HepG2 (cell line): ENCODE results near the gene SAMD4A. TPM values are rescaled to one million over a fixed set of nuclear protein-coding genes. Genes with fewer than 3 reads are reported as not detected.

Source experiments
- ATAC-seq: fragments of 200-7000 bp; cut with Tn5 transposase; 3 replicates; pipeline ENCODE4 v1.9.1; 2020; ENCODE audit warnings: mild to moderate bottlenecking, moderate library complexity
- BruUV-seq: library from RNA; stranded (reverse); fragments of 400-500 nt; replicated peaks from 2 replicates; lab custom pipeline; 2021; lab: Mats Ljungman, UMichigan
- CTCF ChIA-PET: fragments of 300-600 bp; formaldehyde crosslinking; extraction: SDS; loops from one replicate; lab custom pipeline; 2021; ENCODE audit warnings: low total read pairs, inconsistent platforms, low intra/inter-chr PET ratio; lab: Yijun Ruan, JAX
- POLR2A ChIA-PET: fragments of 350-600 bp; sonication (Branson Sonifier 250); formaldehyde crosslinking; loops from one replicate; lab custom pipeline; 2020; ENCODE audit warnings: antibody characterized with exemption, inconsistent platforms; lab: Yijun Ruan, JAX
- DNase-seq: peaks from one replicate; pipeline ENCODE4 v3.0.0-alpha.2; 2015; ENCODE audit warnings: low spot score
- FAIRE-seq: peaks from 3 replicates; lab custom pipeline; 2011; peaks lifted over from hg19 to GRCh38; lab: Jason Lieb, UNC
- H2AFZ ChIP-seq: one replicate; pipeline ENCODE4 v1.6.1; 2011; ENCODE audit warnings: low read length, inconsistent platforms
- H3K27ac ChIP-seq: fragments of 300-600 bp; 3 replicates; pipeline ENCODE4 v1.8.0; 2011; ENCODE audit warnings: mixed run types, mild to moderate bottlenecking, mixed read lengths, low read length, inconsistent platforms; ENCODE audit not compliant: insufficient read depth; ENCODE audit errors: extremely low read length
- H3K27me3 ChIP-seq, 2 experiments: fragments of 200-600 bp in 1 of 2; 2 replicates in 1 of 2; 3 replicates in 1 of 2; pipeline versions ENCODE4 v1.6.0 to v1.8.0; 2011; ENCODE audit warnings: low read length in 2 of 2, mild to moderate bottlenecking in 2 of 2, moderate library complexity in 2 of 2, inconsistent platforms in 1 of 2; ENCODE audit not compliant: insufficient read depth in 2 of 2, control insufficient read depth in 1 of 2
- H3K36me3 ChIP-seq, 2 experiments: fragments of 200-600 bp in 1 of 2; replicated peaks in 1 of 2; 2 replicates in 1 of 2; 3 replicates in 1 of 2; pipeline versions ENCODE4 v1.5.1 to v1.8.0; 2011; ENCODE audit warnings: low read length in 2 of 2, inconsistent platforms in 1 of 2; ENCODE audit not compliant: insufficient read depth in 2 of 2, control insufficient read depth in 1 of 2
- H3K4me1 ChIP-seq: 2 replicates; pipeline ENCODE4 v1.5.1; 2012; ENCODE audit warnings: low read length, inconsistent platforms; ENCODE audit not compliant: insufficient read depth
- H3K4me2 ChIP-seq: 2 replicates; pipeline ENCODE4 v1.6.0; 2011; ENCODE audit warnings: low read depth, low read length, inconsistent platforms
- H3K4me3 ChIP-seq, 3 experiments: fragments of 200-600 bp in 1 of 3; sonication (generic), shearing (Covaris generic) in 1 of 3; replicated peaks in 1 of 3; 2 replicates each; pipeline ENCODE4 v1.5.1; 2011 to 2016; ENCODE audit warnings: low read length in 3 of 3, inconsistent platforms in 2 of 3, low read depth in 2 of 3, mild to moderate bottlenecking in 2 of 3, control low read depth in 1 of 3, mixed read lengths in 1 of 3; ENCODE audit not compliant: insufficient read depth in 1 of 3
- H3K79me2 ChIP-seq: one replicate; pipeline ENCODE4 v1.6.1; 2011; ENCODE audit warnings: low read length, inconsistent platforms; ENCODE audit not compliant: insufficient read depth
- H3K9ac ChIP-seq: 2 replicates; pipeline ENCODE4 v1.6.0; 2011; ENCODE audit warnings: mild to moderate bottlenecking, low read depth, low read length, inconsistent platforms; ENCODE audit not compliant: insufficient read depth
- H3K9me3 ChIP-seq: 2 replicates; pipeline ENCODE4 v1.5.1; 2012; ENCODE audit warnings: mild to moderate bottlenecking, low read length
- H4K20me1 ChIP-seq: 2 replicates; pipeline ENCODE4 v1.6.0; 2011; ENCODE audit warnings: inconsistent platforms, mild to moderate bottlenecking, low read length, moderate library complexity; ENCODE audit not compliant: insufficient read depth
- AHDC1 ChIP-seq: sonication (generic); formaldehyde crosslinking; IDR thresholded peaks from 2 replicates; pipeline ENCODE4 v1.5.1; 2020; ENCODE audit warnings: mild to moderate bottlenecking, missing genetic modification reagents, borderline replicate concordance
- ARID5B ChIP-seq: IDR thresholded peaks from 2 replicates; pipeline ENCODE4 v1.4.0; 2020; ENCODE audit warnings: mild to moderate bottlenecking, missing genetic modification reagents
- FOSL2 ChIP-seq: sonication (generic); formaldehyde crosslinking; IDR thresholded peaks from 2 replicates; pipeline ENCODE4 v1.4.0; 2020; ENCODE audit warnings: missing genetic modification reagents
- FOXA3 ChIP-seq: IDR thresholded peaks from 2 replicates; pipeline ENCODE4 v1.6.1; 2016; ENCODE audit warnings: missing genetic modification reagents, missing compliant biosample characterization
- LCORL ChIP-seq, 2 experiments: fragments of 450-650 bp in 1 of 2; sonication (generic) in 1 of 2; formaldehyde crosslinking in 1 of 2; IDR thresholded peaks; 2 replicates each; pipeline versions ENCODE4 v1.5.0 to v1.6.1; 2017 to 2020; ENCODE audit warnings: antibody characterized with exemption in 1 of 2, missing genetic modification reagents in 1 of 2
- SAP130 ChIP-seq: IDR thresholded peaks from 2 replicates; pipeline ENCODE4 v1.6.1; 2016; ENCODE audit warnings: low read depth
- TFAP4 ChIP-seq: sonication (generic); IDR thresholded peaks from 2 replicates; pipeline ENCODE4 v1.6.1; 2016; ENCODE audit warnings: low read depth, borderline replicate concordance
- ZBTB21 ChIP-seq: sonication (generic); formaldehyde crosslinking; IDR thresholded peaks from 2 replicates; pipeline ENCODE4 v1.4.0; 2020; ENCODE audit warnings: missing genetic modification reagents
- ZNF362 ChIP-seq: sonication (generic); formaldehyde crosslinking; IDR thresholded peaks from 2 replicates; pipeline ENCODE4 v1.4.0; 2020; ENCODE audit warnings: missing genetic modification reagents, mild to moderate bottlenecking, borderline replicate concordance
- WGBS: methylation state at CpG from one replicate; pipeline ENCODE4 v1.1.6; 2017; ENCODE audit warnings: low lambda C conversion rate; 5-methylcytosine and 5-hydroxymethylcytosine counted together
- in situ Hi-C: cut with HindIII; loops from 2 replicates; pipeline ENCODE4 v1.10.0; 2017; ENCODE audit warnings: low pct_unique_long_range_greater_than_20kb; ENCODE audit not compliant: extremely low pct_ligation_motif_present
- intact Hi-C: fragments of 100-400 bp; cut with micrococcal nuclease; formaldehyde crosslinking; loops from one replicate; pipeline ENCODE4 v1.10.0; 2022; ENCODE audit not compliant: unreplicated experiment
- polyA plus RNA-seq, 8 experiments: library from polyadenylated mRNA; depleted of rRNA in 3 of 8; stranded (reverse) in 7 of 8; unstranded in 1 of 8; fragments of >200 nt; fragmentation: Illumina TruSeq in 4 of 8; extraction: Trizol in 4 of 8; gene quantifications; 2 replicates each; pipeline versions ENCODE4 v1.2.1 to v1.2.3, GENCODE V29; 2011 to 2016; ENCODE audit warnings: low read depth in 4 of 8, missing spikeins in 1 of 8, mixed read lengths in 1 of 8; ENCODE audit not compliant: insufficient read depth in 1 of 8
- total RNA-seq, 5 experiments: library from RNA; depleted of rRNA; stranded (reverse); fragments of >200 nt; fragmentation: Illumina TruSeq; extraction: Trizol; gene quantifications; 2 replicates each; pipeline ENCODE4 v1.2.3, GENCODE V29; 2016; ENCODE audit warnings: low read depth in 1 of 5

SAMD4A gene
- total and polyA plus RNA-seq, 2 of the 13 experiments (the other 11 are each of a cell fraction or from before 2014, with no cell fraction given), result 11.8 to 13.0 TPM

- TF ChIP-seq AHDC1 (CRISPR knock-in tag) (no peak), ZNF362 (CRISPR knock-in tag) (no peak)
- TF ChIP-seq, all 625 proteins: peak for 0
Observed at GRCh38 chr14:54646626-54647025, 79.7 kb downstream of the SAMD4A start (continued).

GRCh38 chr14:54647378-54647777 is 80.5 kb downstream of the SAMD4A start:
- Histone ChIP-seq H2AFZ (no peak overlapping the region), H3K9me3 (no peaks in the 10 kb centered on the region), H3K79me2 (peaks cover 69% of the 10 kb centered on the region), H3K27me3 (no peaks in the 10 kb centered on the region), H3K4me3 (no peak overlapping the region), H3K36me3 (0 out of 5 replicates have a peak, but pooled peaks cover 0 to 1% of the 10 kb centered on the region in 2 experiments), H3K4me1 (peaks cover 100% of the 10 kb centered on the region), H3K27ac (no peak overlapping the region), H3K4me2 (no peak overlapping the region), H3K9ac (no peak overlapping the region), H4K20me1 (no peaks in the 10 kb centered on the region)
- WGBS, result 86% methylated on average over 3 of the region's 3 CpGs
- intact Hi-C loops (no loop called here), in situ Hi-C loops (no loop called here)
- ATAC-seq (no peak), DNase-seq (peak; percentile 39), FAIRE-seq (no peak)
- CTCF ChIA-PET, result no interaction called here
- POLR2A ChIA-PET, result interaction anchor here (3.5 kb wide), 1 partner anchor 81 kb away, joined by 22 read pairs; the partner anchor contains the start of gene SAMD4A
- BruUV-seq, result no TSS peak
- TF ChIP-seq TFAP4 (peak; percentile 79; the same call in 1 of the 2 replicates), LCORL (IDR thresholded peaks at IDR 0.05) (no peak), LCORL (CRISPR knock-in tag; IDR thresholded peaks at IDR 0.05) (0 out of 2 replicates have a peak, but pooled peaks have one; percentile 19), FOXA3 (CRISPR knock-in tag) (peak; percentile 67), FOSL2 (CRISPR knock-in tag) (no peak), SAP130 (CRISPR knock-in tag) (0 out of 2 replicates have a peak, but pooled peaks have one; percentile 30), ARID5B (CRISPR knock-in tag) (peak; percentile 48; the same call in 1 of the 2 replicates), ZBTB21 (no peak)
